Glutamatergic neuron (in vitro differentiated cells): ENCODE data around the gene TMEM185B. TPM values are rescaled to one million over a fixed set of nuclear protein-coding genes. Genes with fewer than 3 reads are reported as not detected.

Source experiments
- DNase-seq: peaks from one replicate; pipeline ENCODE4 v3.0.0; 2022
- H3K27ac Mint-ChIP-seq: one replicate; pipeline ENCODE4 v1.8.0; 2020; ENCODE audit warnings: mild to moderate bottlenecking, mixed read lengths, inconsistent platforms; ENCODE audit not compliant: unreplicated experiment
- H3K27me3 Mint-ChIP-seq: one replicate; pipeline ENCODE4 v1.8.0; 2020; ENCODE audit warnings: mild to moderate bottlenecking, moderate library complexity, mixed read lengths, inconsistent platforms; ENCODE audit not compliant: unreplicated experiment
- H3K36me3 Mint-ChIP-seq: one replicate; pipeline ENCODE4 v1.8.0; 2020; ENCODE audit warnings: mild to moderate bottlenecking, mixed read lengths, inconsistent platforms; ENCODE audit not compliant: unreplicated experiment
- H3K4me1 Mint-ChIP-seq: one replicate; pipeline ENCODE4 v1.8.0; 2020; ENCODE audit warnings: mild to moderate bottlenecking, low read depth, mixed read lengths, inconsistent platforms; ENCODE audit not compliant: unreplicated experiment
- H3K4me3 Mint-ChIP-seq: one replicate; pipeline ENCODE4 v1.8.0; 2020; ENCODE audit warnings: mild to moderate bottlenecking, mixed read lengths, inconsistent platforms; ENCODE audit not compliant: unreplicated experiment
- H3K9me3 Mint-ChIP-seq: one replicate; pipeline ENCODE4 v1.8.0; 2020; ENCODE audit warnings: mild to moderate bottlenecking, moderate library complexity, mixed read lengths, inconsistent platforms; ENCODE audit not compliant: unreplicated experiment
- total RNA-seq: library from RNA; stranded (reverse); fragmentation: NEBNext Ultra II Directional; extraction: Animal tissue kit (Norgen Biotek cat#: 25700); gene quantifications from one replicate; pipeline ENCODE4 v1.2.1, GENCODE V29; 2021; ENCODE audit not compliant: unreplicated experiment
- TF ChIP-seq, protein P1 (sequence below): fragments of 200-600 bp; sonication (generic); IDR thresholded peaks from one replicate; pipeline ENCODE4 v1.5.0; 2021; ENCODE audit not compliant: partially characterized antibody, unreplicated experiment

The TMEM185B gene
- total RNA-seq, 1 donor from 2014 or later = 12.3 TPM

DNA sequence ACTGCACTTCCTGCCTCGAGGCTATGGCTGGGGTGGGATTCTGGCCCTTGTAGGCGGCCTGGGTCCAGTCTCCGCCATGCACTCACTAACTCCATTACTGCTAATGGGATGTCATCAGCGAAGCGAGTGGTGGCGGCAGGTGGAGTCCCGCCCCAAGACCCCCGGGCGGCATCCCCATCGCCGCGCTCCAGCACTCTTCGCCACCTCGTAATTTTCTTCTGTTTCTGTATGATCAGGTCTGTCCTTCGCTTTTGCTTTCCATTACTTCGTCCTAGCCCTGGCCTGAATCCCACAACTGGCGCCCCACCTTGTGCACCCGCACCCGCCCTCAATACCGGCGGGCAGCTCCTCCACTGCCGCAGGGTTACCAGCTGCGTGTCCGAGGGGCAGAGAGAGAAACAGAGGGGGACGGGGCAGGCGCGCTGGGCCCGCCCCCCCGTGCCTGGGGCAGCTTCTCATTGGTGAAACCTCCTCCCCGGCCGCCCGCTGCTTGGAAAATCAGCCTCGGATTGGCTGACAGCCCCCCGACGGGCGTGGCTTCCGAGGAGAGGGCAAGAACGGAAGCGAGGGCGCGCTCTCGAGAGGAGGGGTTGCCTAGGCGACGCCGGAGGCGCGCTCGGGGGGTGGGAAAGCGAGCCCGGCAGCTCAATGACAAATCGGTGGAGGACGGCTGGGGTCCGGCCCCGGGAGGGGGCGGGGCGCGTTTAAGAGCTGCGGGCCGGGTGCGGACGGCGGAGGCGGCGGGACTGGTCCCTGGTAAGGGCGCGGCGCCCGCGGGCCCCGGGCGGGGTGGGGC, 29.2 kb upstream of the TMEM185B start, which contains the start of gene RALB:
TSS of gene RALB (plus strand) at position 628 of the 796 bp plus-strand sequence. CDS start 25,813 bp downstream, outside the sequence.
- peak within 1 kb of the TSS; percentile 92 for H3K27ac Mint-ChIP-seq
- H3K4me1 Mint-ChIP-seq = peaks cover 16% of the 10 kb centered on the region
- H3K4me3 Mint-ChIP-seq = peak within 1 kb of the TSS; percentile 100
- peaks cover 12% of the 10 kb centered on the region for H3K27me3 Mint-ChIP-seq
- H3K9me3 Mint-ChIP-seq = peaks cover 6% of the 10 kb centered on the region
- peak; percentile 100 for DNase-seq
- peaks cover 6% of the 10 kb centered on the region for H3K36me3 Mint-ChIP-seq
- TF ChIP-seq, protein P1, sequence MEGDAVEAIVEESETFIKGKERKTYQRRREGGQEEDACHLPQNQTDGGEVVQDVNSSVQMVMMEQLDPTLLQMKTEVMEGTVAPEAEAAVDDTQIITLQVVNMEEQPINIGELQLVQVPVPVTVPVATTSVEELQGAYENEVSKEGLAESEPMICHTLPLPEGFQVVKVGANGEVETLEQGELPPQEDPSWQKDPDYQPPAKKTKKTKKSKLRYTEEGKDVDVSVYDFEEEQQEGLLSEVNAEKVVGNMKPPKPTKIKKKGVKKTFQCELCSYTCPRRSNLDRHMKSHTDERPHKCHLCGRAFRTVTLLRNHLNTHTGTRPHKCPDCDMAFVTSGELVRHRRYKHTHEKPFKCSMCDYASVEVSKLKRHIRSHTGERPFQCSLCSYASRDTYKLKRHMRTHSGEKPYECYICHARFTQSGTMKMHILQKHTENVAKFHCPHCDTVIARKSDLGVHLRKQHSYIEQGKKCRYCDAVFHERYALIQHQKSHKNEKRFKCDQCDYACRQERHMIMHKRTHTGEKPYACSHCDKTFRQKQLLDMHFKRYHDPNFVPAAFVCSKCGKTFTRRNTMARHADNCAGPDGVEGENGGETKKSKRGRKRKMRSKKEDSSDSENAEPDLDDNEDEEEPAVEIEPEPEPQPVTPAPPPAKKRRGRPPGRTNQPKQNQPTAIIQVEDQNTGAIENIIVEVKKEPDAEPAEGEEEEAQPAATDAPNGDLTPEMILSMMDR = no peak

DNA sequence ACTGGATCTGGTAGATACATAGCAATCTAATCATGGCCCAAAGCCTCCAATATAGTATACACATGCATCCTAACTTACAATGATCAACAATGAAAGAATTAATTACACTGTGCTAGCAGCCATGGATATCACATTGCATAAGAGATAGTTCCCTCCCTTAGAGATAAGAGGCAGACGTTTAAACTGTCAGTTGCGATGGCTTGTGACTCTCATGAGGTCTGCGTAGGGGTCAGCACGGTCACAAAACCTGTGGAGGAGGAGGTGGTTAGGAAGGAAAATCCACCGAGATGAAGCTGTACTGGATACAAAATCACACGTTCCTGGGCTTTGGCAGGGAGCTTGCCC, 28.7 kb upstream of the TMEM185B start:
- Mint-ChIP-seq H3K4me1 (peaks cover 19% of the 10 kb centered on the region), H3K9me3 (peaks cover 6% of the 10 kb centered on the region), H3K27me3 (peaks cover 15% of the 10 kb centered on the region), H3K36me3 (peaks cover 6% of the 10 kb centered on the region), H3K4me3 (peak overlapping the region; percentile 100), H3K27ac (peak overlapping the region; percentile 92)
- TF ChIP-seq, protein P1 = no peak
- DNase-seq = no peak

DNA sequence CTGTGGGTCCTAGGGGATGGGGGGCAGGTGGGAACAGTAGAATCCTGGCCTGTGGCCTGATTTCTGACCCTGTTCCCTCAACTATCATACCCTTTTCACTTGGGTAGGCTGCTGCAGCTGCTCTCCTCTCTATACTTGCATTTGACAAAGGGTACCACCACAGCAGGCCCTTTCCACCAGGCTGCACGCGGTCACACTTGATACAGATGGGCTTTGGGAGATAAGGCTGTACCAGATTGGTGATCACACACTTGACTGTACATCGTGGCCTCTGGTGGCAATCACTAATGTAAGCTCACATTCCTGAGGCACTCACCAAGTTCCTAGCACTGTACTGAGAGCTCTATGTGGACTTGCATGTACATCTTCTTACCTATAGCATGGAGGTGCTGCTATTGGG, 27.9 kb upstream of the TMEM185B start:
- TF ChIP-seq, protein P1 = no peak
- Mint-ChIP-seq H3K9me3 (peaks cover 6% of the 10 kb centered on the region), H3K36me3 (peaks cover 6% of the 10 kb centered on the region), H3K4me3 (no peak overlapping the region), H3K27me3 (peaks cover 15% of the 10 kb centered on the region), H3K4me1 (peaks cover 19% of the 10 kb centered on the region), H3K27ac (no peak overlapping the region)
- DNase-seq = no peak

DNA sequence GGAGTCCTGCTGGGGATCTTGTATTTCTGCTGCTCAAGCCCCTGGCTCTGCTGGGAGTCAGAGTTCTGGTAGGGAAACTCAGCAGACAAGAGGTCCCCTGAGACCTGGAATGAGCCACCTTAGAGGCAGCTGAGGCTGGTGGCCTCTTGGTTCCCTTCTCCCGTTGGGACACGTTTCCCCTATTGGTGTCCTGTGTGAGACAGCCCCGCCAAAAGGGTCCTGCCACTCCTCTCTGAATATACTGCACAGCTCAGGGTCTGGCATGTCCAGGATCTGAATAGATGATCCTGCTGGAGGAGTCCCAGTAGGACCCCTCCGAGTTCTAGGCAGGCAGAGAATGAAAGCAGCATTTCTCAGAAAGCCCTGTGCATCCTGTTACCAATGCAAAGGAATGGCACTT, 27.4 kb upstream of the TMEM185B start:
- Mint-ChIP-seq H3K4me1 (peaks cover 19% of the 10 kb centered on the region), H3K27me3 (peaks cover 15% of the 10 kb centered on the region), H3K9me3 (peaks cover 6% of the 10 kb centered on the region), H3K4me3 (no peak overlapping the region), H3K27ac (no peak overlapping the region), H3K36me3 (peaks cover 6% of the 10 kb centered on the region)
- DNase-seq = no peak
- TF ChIP-seq, protein P1 = no peak

DNA sequence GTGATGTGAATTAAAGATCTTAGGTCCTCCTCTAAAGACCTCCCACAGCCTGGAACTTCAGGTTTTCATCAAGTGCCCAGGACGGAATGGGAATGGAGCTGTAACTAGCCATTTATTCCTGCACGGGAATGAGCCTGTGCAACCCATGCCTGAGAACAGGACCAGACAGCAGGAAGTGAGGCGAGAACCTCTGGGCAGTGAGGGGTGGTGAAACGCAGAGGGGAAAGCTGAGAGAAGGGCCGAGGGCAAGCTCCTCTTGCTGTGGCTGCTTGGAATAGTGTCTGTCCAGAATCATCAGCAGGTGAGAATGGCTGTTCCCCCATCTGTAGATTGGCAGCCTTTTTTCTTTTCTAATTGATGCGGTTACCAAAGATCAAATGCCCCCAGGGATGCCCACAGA, 24.7 kb upstream of the TMEM185B start:
- Mint-ChIP-seq H3K4me1 (peaks cover 10% of the 10 kb centered on the region), H3K4me3 (no peak overlapping the region), H3K36me3 (peaks cover 6% of the 10 kb centered on the region), H3K9me3 (peaks cover 4% of the 10 kb centered on the region), H3K27ac (no peak overlapping the region), H3K27me3 (peaks cover 15% of the 10 kb centered on the region)
- TF ChIP-seq, protein P1 = no peak
- DNase-seq = no peak
